ENCODE measurements around the gene EPAS1. TPM values are rescaled to one million over a fixed set of nuclear protein-coding genes. Genes with fewer than 3 reads are reported as not detected.

EPAS1 gene
- total RNA-seq, 1 experiment from 2014 or later, result 77.3 TPM

DNA sequence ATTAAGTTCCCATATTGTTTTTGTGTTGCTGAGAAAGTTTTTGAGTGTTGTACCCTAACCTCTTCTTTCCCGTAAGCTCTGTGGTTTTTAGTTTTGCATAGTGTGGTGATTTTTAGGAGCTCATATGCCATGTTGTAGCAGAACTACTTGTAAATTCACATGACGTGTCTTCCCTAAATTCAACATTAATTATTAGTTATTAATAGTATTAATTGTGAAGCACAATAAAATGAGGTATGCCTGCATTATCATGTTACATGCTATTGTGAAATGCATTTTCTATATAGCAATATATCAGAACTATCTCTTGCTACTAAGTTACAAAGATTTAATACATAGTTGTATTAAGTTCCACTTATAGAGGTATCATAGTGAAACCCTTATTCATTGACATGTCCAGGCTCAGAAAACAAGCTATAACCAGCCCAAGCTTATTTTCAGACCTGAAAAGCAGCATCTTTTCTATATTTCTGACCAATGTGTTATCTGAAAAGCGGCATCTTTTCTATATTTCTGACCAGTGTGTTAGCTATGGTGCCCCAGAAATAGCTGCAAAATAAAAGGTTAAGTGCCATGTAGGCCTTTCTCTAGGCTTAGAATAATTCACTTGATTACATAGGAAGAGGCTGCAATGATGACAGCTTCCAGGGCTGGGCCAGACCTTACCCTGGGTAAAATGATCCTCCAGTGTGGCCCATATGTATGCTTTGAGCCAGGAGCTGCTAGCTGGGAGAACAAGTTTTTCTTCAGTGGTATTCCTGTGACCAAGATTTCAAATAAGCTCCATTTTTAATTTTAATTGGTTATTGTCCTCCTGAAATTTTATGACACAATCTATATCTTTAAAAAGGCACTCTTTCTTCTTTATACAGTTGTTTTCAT is 21.6 kb downstream of the EPAS1 start:
- Histone ChIP-seq H3K9me3 (no peaks in the 10 kb centered on the region), H3K4me3 (ENCODE audit: low read depth, low read length) (no peak overlapping the region), H3K4me1 (no peaks in the 10 kb centered on the region; the same call in 1 of the 2 replicates), H3K36me3 (ENCODE audit: control insufficient read depth, insufficient read depth, low read length) (no peaks in the 10 kb centered on the region), H3K27me3 (replicated peaks; ENCODE audit: control insufficient read depth, insufficient read depth, low read length) (no peaks in the 10 kb centered on the region)
- no peak for DNase-seq
- no peak for TF ChIP-seq CTCF (IDR thresholded peaks at IDR 0.05; ENCODE audit: insufficient read depth in 1 of 2, low read depth in 1 of 2, low read length in 1 of 2, severe bottlenecking in 1 of 2, unreplicated experiment in 1 of 2)
- H3K36me3 Mint-ChIP-seq (ENCODE audit: insufficient read depth, unreplicated experiment), result no peaks in the 10 kb centered on the region
- CTCF ChIA-PET, result no interaction called here
- H3K27me3 Mint-ChIP-seq (ENCODE audit: insufficient read depth, unreplicated experiment), result no peaks in the 10 kb centered on the region
- POLR2A ChIA-PET, result interaction anchor here (1.4 kb wide), 1 partner anchor 11 kb away, joined by 3 read pairs; no protein-coding TSS in a partner anchor
- no peaks in the 10 kb centered on the region for H3K9me3 Mint-ChIP-seq (ENCODE audit: unreplicated experiment)
- intact Hi-C loops (cut with micrococcal nuclease; ENCODE audit: unreplicated experiment), result no loop called here
- no peak overlapping the region for H3K4me3 Mint-ChIP-seq (ENCODE audit: unreplicated experiment)
- peaks cover 23% of the 10 kb centered on the region for H3K4me1 Mint-ChIP-seq (ENCODE audit: low read depth, unreplicated experiment)
- no peak overlapping the region for H3K27ac Mint-ChIP-seq (ENCODE audit: unreplicated experiment)
- no TSS peak for BruUV-seq (replicated peaks)

DNA sequence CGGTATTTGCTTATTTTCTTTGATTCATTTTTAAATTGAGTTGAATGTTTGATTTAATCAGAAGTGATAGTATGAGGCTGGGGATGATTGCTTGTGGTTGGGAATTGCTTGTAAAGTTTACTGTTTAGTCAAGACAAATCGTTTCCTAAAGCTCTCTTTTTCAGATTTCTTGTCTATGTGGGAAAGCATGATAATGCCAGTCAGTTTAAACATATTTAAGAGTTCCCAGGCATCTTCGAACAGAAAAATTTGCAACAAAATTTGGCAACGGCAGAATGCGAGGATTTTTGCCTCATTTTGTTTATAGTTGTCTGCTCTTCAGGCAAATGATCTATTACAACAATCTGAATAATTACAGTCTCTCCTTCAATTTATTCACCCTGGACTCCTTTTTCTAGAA is 22.5 kb downstream of the EPAS1 start:
- H3K27me3 ChIP-seq (replicated peaks; ENCODE audit: control insufficient read depth, insufficient read depth, low read length), result no peaks in the 10 kb centered on the region
- H3K36me3 ChIP-seq (ENCODE audit: control insufficient read depth, insufficient read depth, low read length), result no peaks in the 10 kb centered on the region
- intact Hi-C loops (cut with micrococcal nuclease; ENCODE audit: unreplicated experiment), result no loop called here
- Mint-ChIP-seq H3K9me3 (ENCODE audit: unreplicated experiment) (no peaks in the 10 kb centered on the region), H3K4me3 (ENCODE audit: unreplicated experiment) (no peak overlapping the region), H3K4me1 (ENCODE audit: low read depth, unreplicated experiment) (peaks cover 18% of the 10 kb centered on the region), H3K36me3 (ENCODE audit: insufficient read depth, unreplicated experiment) (no peaks in the 10 kb centered on the region), H3K27ac (ENCODE audit: unreplicated experiment) (no peak overlapping the region), H3K27me3 (ENCODE audit: insufficient read depth, unreplicated experiment) (no peaks in the 10 kb centered on the region)
- no peaks in the 10 kb centered on the region for H3K9me3 ChIP-seq
- ChIA-PET POLR2A (interaction anchor here (1.4 kb wide), 1 partner anchor 12 kb away, joined by 3 read pairs; no protein-coding TSS in a partner anchor), CTCF (no interaction called here)
- no peak for DNase-seq
- no TSS peak for BruUV-seq (replicated peaks)
- H3K4me3 ChIP-seq (ENCODE audit: low read depth, low read length), result no peak overlapping the region
- no peaks in the 10 kb centered on the region; the same call in 1 of the 2 replicates for H3K4me1 ChIP-seq
- TF ChIP-seq CTCF (IDR thresholded peaks at IDR 0.05; ENCODE audit: insufficient read depth in 1 of 2, low read depth in 1 of 2, low read length in 1 of 2, severe bottlenecking in 1 of 2, unreplicated experiment in 1 of 2), result no peak

DNA sequence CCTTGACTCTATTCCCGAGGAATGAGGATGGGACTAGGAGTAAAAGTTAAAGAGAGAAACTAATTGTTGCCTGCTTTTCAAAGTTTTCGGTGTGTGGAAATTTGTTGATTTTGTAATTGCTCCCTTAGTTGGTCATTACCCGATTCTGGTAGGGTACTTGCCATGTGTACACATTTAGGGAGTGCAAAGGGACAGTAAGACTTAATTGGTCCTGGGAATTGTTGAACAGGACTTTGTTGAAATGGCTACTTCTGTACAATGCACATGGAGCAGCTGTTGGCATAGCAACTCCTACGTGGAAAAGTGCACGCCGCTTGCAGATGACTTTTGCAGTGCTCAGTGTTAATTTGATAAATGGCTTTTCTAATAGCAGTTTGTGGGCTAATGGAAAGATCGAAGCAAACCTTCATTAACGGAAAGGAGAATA is 22.9 kb downstream of the EPAS1 start:
- no peaks in the 10 kb centered on the region; the same call in 1 of the 2 replicates for H3K4me1 ChIP-seq
- H3K27me3 ChIP-seq (replicated peaks; ENCODE audit: control insufficient read depth, insufficient read depth, low read length), result no peaks in the 10 kb centered on the region
- TF ChIP-seq CTCF (IDR thresholded peaks at IDR 0.05; ENCODE audit: insufficient read depth in 1 of 2, low read depth in 1 of 2, low read length in 1 of 2, severe bottlenecking in 1 of 2, unreplicated experiment in 1 of 2), result no peak
- H3K27ac Mint-ChIP-seq (ENCODE audit: unreplicated experiment), result no peak overlapping the region
- BruUV-seq (replicated peaks), result no TSS peak
- no peaks in the 10 kb centered on the region for H3K9me3 ChIP-seq
- H3K4me3 Mint-ChIP-seq (ENCODE audit: unreplicated experiment), result no peak overlapping the region
- no peaks in the 10 kb centered on the region for H3K9me3 Mint-ChIP-seq (ENCODE audit: unreplicated experiment)
- peaks cover 15% of the 10 kb centered on the region for H3K4me1 Mint-ChIP-seq (ENCODE audit: low read depth, unreplicated experiment)
- intact Hi-C loops (cut with micrococcal nuclease; ENCODE audit: unreplicated experiment), result no loop called here
- no peaks in the 10 kb centered on the region for H3K36me3 Mint-ChIP-seq (ENCODE audit: insufficient read depth, unreplicated experiment)
- no peak for DNase-seq
- ChIA-PET POLR2A (no interaction called here), CTCF (no interaction called here)
- H3K4me3 ChIP-seq (ENCODE audit: low read depth, low read length), result no peak overlapping the region
- no peaks in the 10 kb centered on the region for H3K27me3 Mint-ChIP-seq (ENCODE audit: insufficient read depth, unreplicated experiment)
- H3K36me3 ChIP-seq (ENCODE audit: control insufficient read depth, insufficient read depth, low read length), result no peaks in the 10 kb centered on the region
